Stimulated activated CD4-positive, alpha-beta T cell treated with anti-CD3 and anti-CD28 coated beads, Interleukin-12 subunit alpha, Interleukin-12 subunit beta, amount 100 ng/mL, for 24 hours (primary cell): ENCODE results near the gene SRSF7.

ENCODE experiments used
- DNase-seq, 2 experiments: peaks; one replicate each; pipeline ENCODE4 v3.0.0-alpha.2; 2020; ENCODE audit warnings: low read depth in 2 of 2

Gene SRSF7

DNA sequence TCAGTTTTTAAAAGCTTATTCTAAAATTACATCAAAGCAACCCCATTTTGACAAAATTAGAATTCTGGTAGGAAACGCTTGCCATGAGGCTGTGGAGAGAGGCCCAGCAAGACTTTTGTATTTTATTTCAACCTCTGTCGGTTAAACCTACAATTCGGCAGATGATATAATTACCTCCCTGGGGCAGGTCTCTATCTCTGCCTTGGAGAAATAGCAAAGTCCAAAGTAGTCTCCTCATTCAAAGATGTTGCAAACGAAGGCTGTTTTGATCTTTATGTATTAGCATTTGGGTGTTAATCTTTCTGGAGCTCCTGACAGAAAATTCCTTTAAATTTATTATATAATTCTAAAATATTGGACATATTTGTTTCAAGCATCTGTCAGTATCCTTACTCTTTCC is 49.6 kb downstream of the SRSF7 start:
- DNase-seq: no peak

DNA sequence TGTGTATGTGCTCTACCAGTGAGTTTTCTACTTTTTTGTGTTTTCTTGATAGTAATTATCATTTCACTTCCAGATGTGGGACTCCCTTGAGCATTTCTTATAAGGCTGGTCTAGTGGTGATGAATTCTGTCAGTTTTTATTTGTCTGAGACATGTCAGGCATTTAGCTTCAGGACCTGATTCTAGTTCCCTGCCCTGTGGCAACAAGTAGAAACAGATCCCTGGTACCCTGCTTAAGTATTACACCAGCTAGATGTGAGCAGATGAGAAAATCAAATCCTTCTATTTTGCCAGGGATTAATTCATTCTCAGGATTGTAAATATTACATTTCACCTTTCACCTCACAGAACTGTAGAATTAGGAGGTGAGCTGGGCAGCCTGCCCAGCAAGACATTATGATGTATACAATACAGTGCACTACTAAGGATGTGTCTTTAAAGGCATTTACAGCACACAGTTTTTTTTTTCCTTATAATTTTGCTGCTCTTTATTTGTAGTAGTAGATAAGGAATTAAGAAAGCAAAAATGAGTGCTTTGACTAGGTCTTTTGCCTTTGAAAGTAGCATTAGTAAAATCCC is 50.2 kb downstream of the SRSF7 start:
- DNase-seq: no peak

DNA sequence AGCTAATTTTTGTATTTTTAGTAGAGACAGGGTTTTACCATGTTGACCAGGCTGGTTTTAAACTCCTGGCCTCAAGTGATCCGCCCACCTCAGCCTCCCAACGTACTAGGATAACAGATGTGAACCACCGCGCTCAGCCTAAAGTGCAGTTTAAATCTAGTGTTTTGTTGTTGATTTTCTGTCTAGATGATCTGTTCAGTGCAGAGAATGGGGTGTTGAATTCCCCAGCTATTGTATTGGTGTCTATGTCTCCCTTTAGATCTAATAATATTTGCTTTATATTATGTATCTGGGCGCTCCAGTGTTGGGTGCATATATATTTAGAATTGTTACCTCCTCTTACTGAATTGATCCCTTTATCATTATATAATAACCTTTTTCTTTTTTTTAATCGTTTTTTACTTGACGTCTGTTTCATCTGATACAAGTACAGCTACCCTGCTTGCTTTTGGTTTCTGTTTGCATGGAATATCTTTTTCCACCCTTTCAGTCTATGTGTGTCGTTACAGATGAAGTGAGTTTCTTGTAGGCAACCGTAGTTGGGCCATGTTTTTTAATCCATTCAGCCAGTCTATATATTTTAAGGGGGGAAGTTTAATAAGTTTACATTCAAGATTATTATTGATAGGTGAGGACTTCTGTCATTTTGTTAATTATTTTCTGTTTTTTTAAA is 50.9 kb downstream of the SRSF7 start:
- no peak for DNase-seq

DNA sequence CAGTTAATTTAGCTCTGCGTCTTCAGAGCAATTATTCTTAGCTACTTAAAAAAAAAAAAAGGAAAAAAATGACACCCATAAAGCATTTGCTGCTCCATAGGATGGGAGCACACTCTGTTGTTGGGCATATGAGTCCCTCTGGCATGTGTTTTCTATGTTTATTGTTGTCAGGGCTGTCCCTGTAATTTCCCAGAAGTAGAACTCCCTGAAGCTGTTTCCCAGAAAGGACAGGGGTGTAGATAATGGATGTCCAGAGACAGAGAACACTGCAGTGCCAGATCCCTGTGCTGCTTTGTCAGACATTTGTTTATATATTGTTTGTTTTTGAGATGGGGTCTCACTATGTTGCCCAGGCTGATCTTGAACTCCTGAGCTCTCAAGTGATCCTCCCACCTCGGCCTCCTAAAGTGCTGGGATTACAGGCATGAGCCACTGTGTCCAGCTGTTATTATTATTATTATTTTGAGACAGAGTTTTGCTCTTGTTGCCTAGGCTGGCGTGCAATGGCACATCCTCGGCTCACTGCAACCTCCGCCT is 52.6 kb downstream of the SRSF7 start:
- no peak for DNase-seq

DNA sequence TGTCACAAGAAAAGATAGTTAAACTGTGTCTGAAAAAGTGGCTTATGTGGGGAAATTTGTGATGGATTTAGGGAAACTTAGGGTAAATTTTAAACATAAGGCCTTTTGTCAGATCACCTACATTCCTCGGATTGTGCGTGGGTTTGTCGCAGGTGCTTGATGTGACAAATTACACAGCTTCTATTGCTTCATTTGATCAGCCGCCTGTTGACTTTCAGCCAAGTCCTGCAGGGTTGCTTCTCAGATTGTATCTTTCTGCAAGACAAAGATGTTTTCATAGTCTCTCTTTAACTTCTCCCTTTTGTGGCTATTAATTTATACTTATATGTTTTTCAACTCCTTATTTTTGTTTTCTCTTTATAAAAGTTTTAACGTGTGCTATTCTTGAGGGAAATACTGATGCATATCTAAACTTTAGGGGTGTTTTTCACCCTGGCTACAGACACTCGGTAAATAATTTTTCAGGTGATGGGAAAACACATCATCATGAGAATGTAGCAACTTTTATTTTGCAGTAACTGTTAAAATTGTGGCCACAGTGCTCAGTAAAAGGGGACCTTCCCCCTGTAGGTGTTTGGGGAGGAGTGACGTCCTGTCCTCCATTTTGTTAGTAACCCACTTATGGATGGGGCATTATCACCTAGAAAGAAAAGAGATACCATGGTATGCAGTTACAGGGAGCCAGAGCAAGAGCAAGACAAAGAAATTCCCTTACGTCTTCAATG is 53.9 kb downstream of the SRSF7 start:
- no peak for DNase-seq
